ENCODE data around the gene MTHFR. TPM values are rescaled to one million over a fixed set of nuclear protein-coding genes. Genes with fewer than 3 reads are reported as not detected.
A peak's percentile ranks its signal among the peaks of the same experiment; 100 is the strongest.

MTHFR gene
- total RNA-seq, 1 donor from 2014 or later: 45.4 TPM

DNA sequence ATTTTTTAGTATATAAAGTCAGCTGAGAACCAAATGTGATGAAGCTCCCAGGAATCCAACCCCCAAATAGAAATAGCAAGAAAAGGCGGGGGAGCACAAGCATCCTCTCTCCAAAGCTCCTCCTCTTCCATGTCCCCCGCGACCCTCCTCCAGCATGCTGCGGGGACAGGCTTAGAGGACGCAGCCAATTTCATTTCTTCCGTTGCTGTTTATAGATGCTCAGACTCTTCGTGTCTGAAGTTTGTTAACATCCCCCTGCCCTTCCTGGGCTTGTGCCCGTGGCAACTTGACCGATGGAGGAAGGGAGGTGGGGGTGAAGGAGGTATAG is 42.6 kb upstream of the MTHFR start:
- H3K36me3 ChIP-seq: peaks cover 31% of the 10 kb centered on the region
- ATAC-seq: no peak
- no peaks in the 10 kb centered on the region for H3K4me1 ChIP-seq
- intact Hi-C loops (cut with DNase I): no loop called here
- no peak overlapping the region for H3K27ac ChIP-seq
- H3K4me3 ChIP-seq: no peak overlapping the region
- TF ChIP-seq, protein P1, sequence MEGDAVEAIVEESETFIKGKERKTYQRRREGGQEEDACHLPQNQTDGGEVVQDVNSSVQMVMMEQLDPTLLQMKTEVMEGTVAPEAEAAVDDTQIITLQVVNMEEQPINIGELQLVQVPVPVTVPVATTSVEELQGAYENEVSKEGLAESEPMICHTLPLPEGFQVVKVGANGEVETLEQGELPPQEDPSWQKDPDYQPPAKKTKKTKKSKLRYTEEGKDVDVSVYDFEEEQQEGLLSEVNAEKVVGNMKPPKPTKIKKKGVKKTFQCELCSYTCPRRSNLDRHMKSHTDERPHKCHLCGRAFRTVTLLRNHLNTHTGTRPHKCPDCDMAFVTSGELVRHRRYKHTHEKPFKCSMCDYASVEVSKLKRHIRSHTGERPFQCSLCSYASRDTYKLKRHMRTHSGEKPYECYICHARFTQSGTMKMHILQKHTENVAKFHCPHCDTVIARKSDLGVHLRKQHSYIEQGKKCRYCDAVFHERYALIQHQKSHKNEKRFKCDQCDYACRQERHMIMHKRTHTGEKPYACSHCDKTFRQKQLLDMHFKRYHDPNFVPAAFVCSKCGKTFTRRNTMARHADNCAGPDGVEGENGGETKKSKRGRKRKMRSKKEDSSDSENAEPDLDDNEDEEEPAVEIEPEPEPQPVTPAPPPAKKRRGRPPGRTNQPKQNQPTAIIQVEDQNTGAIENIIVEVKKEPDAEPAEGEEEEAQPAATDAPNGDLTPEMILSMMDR (IDR thresholded peaks at IDR 0.05): no peak
- no peak for DNase-seq
- no peaks in the 10 kb centered on the region for H3K9me3 ChIP-seq
- no peaks in the 10 kb centered on the region for H3K27me3 ChIP-seq (ENCODE audit: low read depth)

DNA sequence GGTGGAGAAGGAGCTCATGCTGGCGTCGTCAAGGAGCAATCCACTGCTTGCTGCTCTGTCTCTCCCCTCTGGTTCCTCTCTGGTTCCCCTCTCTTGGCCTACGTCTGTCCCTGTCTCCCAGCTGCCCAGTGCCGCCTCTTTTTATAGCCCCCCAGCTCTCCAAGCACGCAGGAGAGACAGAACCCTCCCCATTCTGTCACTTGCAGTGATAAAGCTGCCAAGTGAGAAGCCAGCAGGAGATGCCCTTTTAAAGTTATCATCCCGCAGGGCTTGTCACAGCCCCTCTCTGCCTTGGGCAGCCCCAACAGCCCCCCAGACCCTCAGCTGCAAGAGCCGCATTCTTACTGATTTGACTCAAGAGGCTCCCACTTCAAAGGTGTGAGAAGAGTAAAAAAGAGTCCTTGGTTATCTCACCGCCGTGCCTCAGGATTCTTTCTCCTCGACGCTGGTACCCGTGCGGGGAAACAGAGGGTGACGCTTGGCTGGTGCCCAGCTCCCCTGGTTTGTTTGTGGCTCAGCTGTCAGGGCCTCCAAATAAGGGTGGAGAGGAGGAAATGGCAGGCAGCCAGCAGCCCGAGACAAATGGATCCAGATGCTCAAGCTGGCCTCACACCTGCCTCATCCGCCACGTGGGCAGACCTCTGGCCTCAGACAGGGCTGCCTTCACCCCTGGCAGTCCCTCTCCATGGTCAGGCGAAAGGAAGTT is 42.1 kb upstream of the MTHFR start, which contains the start of gene NPPA:
Gene NPPA, minus strand, starts transcription at position 117 of the 706 bp plus-strand sequence. Its CDS starts 99 bp downstream, at position 18.
- H3K4me3 ChIP-seq: no peak within 1 kb of the TSS
- no peak for ATAC-seq
- peaks cover 4% of the 10 kb centered on the region for H3K4me1 ChIP-seq
- TF ChIP-seq, protein P1 (IDR thresholded peaks at IDR 0.05): no peak
- H3K27ac ChIP-seq: no peak within 1 kb of the TSS
- no peak for DNase-seq
- intact Hi-C loops (cut with DNase I): no loop called here
- no peaks in the 10 kb centered on the region for H3K27me3 ChIP-seq (ENCODE audit: low read depth)
- H3K36me3 ChIP-seq: peaks cover 36% of the 10 kb centered on the region
- no peaks in the 10 kb centered on the region for H3K9me3 ChIP-seq

DNA sequence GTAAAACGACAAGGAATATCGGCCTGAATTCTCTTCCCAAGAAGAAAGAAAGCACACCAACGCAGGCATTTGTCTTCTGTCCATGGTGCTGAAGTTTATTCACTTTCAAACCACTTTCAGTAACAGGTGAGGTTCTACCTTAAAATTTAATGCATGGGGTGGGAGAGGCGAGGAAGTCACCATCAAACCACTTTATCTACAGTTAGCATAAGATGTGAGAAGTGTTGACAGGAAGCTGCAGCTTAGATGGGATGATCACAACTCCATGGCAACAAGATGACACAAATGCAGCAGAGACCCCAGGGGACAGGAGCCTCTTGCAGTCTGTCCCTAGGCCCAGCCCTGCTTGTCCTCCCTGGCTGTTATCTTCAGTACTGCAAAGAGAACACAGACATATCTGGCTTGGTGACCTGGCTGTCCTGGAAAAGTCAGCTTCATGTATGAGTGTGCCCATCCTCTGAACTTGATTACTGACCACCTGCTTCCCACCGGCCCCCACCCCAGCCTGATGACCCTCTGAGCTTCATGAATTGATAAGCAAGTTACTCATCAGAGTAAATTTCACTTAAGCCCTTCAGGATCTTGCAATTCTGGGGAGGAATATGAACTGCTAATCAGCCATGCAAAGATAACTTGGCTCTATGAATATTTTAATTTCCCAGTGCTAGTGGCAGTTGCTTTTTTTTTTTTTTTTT is 40.0 kb upstream of the MTHFR start:
- intact Hi-C loops (cut with DNase I): no loop called here
- ATAC-seq: no peak
- H3K4me3 ChIP-seq: no peak overlapping the region
- H3K36me3 ChIP-seq: peaks cover 56% of the 10 kb centered on the region
- H3K9me3 ChIP-seq: no peaks in the 10 kb centered on the region
- no peaks in the 10 kb centered on the region for H3K27me3 ChIP-seq (ENCODE audit: low read depth)
- DNase-seq: no peak
- peaks cover 12% of the 10 kb centered on the region for H3K4me1 ChIP-seq
- H3K27ac ChIP-seq: no peak overlapping the region
- TF ChIP-seq, protein P1 (IDR thresholded peaks at IDR 0.05): no peak

DNA sequence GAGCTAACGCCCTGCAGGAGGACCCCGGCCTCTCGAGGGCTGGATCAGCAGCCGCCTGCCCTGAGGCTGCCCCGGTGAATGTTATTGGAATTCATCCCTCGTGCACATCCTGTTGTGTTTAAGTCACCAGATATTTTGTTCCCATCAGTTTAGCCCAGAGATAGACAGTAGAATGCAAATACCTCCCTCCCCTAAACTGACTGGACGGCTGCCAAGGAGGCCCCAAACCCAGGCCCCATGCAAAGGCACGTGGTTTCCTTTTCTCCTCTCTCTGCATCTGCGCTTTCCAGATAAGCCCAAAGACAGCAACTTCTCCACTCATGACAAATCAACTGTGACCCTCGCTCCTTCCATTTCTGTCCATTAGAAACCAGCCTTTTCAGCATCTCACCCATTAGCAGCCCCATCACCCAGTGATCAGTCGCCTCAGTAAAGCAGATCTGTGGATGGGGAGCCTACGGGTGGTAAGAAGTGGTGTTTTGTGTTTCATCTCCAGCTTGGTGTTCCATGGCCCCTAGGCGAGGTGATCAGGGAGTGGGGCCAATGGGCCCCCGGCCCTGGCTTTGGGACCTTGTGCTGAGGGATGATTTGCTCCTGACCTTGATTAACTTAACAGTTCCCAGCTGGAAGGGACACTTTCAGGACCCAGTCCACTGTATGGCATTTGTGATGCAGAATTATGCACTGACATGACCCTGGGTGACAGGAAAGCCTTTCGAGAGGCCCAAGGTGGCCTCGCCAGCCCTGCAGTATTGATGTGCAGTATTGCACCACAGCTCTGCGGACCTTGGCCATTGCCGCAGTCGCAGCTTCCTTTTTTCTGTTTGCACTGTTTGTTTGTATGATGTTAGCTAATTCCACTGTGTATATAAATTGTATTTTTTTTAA is 36.6 kb upstream of the MTHFR start:
- no peak for ATAC-seq
- H3K36me3 ChIP-seq: peaks cover 83% of the 10 kb centered on the region
- intact Hi-C loops (cut with DNase I): no loop called here

More for the DNA sequence above, 36.6 kb upstream of the MTHFR start:
- Histone ChIP-seq H3K4me1 (peaks cover 12% of the 10 kb centered on the region), H3K27me3 (ENCODE audit: low read depth) (no peaks in the 10 kb centered on the region), H3K9me3 (no peaks in the 10 kb centered on the region), H3K27ac (no peak overlapping the region), H3K4me3 (no peak overlapping the region)
- peak; percentile 66 for DNase-seq
- TF ChIP-seq, protein P1 (IDR thresholded peaks at IDR 0.05): no peak
